HG02884 (cell line): ENCODE results near the gene PRPH.
"Not testable (repeated sequence)": the region's sequence is repeated elsewhere in the genome, so short reads cannot be mapped to it uniquely, and the experiment has no call there.

Experiments
- ATAC-seq: cut with Tn5 transposase; IDR thresholded peaks from one replicate; pipeline ENCODE4 v1.9.1; 2021; ENCODE audit warnings: mild to moderate bottlenecking, moderate library complexity; ENCODE audit not compliant: unreplicated experiment

PRPH gene

GRCh38 chr12:49295082-49295936 is at the start of gene PRPH:
Gene PRPH, plus strand, starts transcription at chr12:49295147. Its CDS starts 54 bp downstream, at chr12:49295201.
- ATAC-seq, result no peak

- ATAC-seq, result no peak
Measured at GRCh38 chr12:49251357-49251756, 43.6 kb upstream of the PRPH start.

- no peak for ATAC-seq
Measured at GRCh38 chr12:49253033-49253623, 41.8 kb upstream of the PRPH start.

GRCh38 chr12:49255456-49255855 is 39.5 kb upstream of the PRPH start:
- not testable (repeated sequence) for ATAC-seq

GRCh38 chr12:49255857-49256637 is 38.9 kb upstream of the PRPH start:
- ATAC-seq, result no peak

- ATAC-seq, result not testable (repeated sequence)
Measured at GRCh38 chr12:49257508-49258184, 37.3 kb upstream of the PRPH start.

- ATAC-seq, result no peak
Measured at GRCh38 chr12:49259452-49259851, 35.5 kb upstream of the PRPH start.

GRCh38 chr12:49260166-49260565 is 34.8 kb upstream of the PRPH start:
- ATAC-seq, result no peak

- ATAC-seq, result no peak
Measured at GRCh38 chr12:49260571-49261363, 34.2 kb upstream of the PRPH start.

GRCh38 chr12:49261721-49262120 is 33.2 kb upstream of the PRPH start:
- no peak for ATAC-seq

GRCh38 chr12:49263400-49263763 is 31.6 kb upstream of the PRPH start:
- ATAC-seq, result no peak

- ATAC-seq, result peak; percentile 16
Measured at GRCh38 chr12:49264466-49264872, 30.5 kb upstream of the PRPH start.

GRCh38 chr12:49264873-49265792 is 29.8 kb upstream of the PRPH start, which contains the start of gene TUBA1C:
Gene TUBA1C, plus strand, starts transcription at chr12:49265082. Its CDS starts 100 bp downstream, at chr12:49265182.
- peak; percentile 80 for ATAC-seq

GRCh38 chr12:49269191-49269590 is 25.8 kb upstream of the PRPH start:
- ATAC-seq, result not testable (repeated sequence)

- ATAC-seq, result no peak
Measured at GRCh38 chr12:49272790-49273725, 21.9 kb upstream of the PRPH start.

- no peak for ATAC-seq
Measured at GRCh38 chr12:49273726-49274395, 21.1 kb upstream of the PRPH start.

GRCh38 chr12:49274396-49275069 is 20.4 kb upstream of the PRPH start:
- ATAC-seq, result no peak
